ENCODE measurements around the gene CASS4.

The CASS4 gene

GRCh38 chr20:56414842-56415765, 3.0 kb downstream of the CASS4 start:
- Histone ChIP-seq H3K4me1 (ENCODE audit: insufficient read depth, low read length) (no peaks in the 10 kb centered on the region), H3K9ac (ENCODE audit: low read length) (no peak overlapping the region), H3K4me3 (ENCODE audit: low read depth in 1 of 2, low read length in 2 of 2) (no peak overlapping the region), H3K27me3 (ENCODE audit: control insufficient read depth in 1 of 2, insufficient read depth in 2 of 2, low read length in 2 of 2) (no peaks in the 10 kb centered on the region), H3K36me3 (ENCODE audit: insufficient read depth, low read length) (no peaks in the 10 kb centered on the region), H3K27ac (ENCODE audit: low read depth, low read length) (no peak overlapping the region), H3K9me3 (ENCODE audit: low read length) (no peaks in the 10 kb centered on the region)

- Histone ChIP-seq H3K9me3 (ENCODE audit: low read length) (no peaks in the 10 kb centered on the region), H3K36me3 (ENCODE audit: insufficient read depth, low read length) (no peaks in the 10 kb centered on the region), H3K4me1 (ENCODE audit: insufficient read depth, low read length) (no peaks in the 10 kb centered on the region), H3K9ac (ENCODE audit: low read length) (no peak overlapping the region), H3K4me3 (ENCODE audit: low read depth in 1 of 2, low read length in 2 of 2) (no peak overlapping the region), H3K27ac (ENCODE audit: low read depth, low read length) (no peak overlapping the region), H3K27me3 (ENCODE audit: control insufficient read depth in 1 of 2, insufficient read depth in 2 of 2, low read length in 2 of 2) (no peaks in the 10 kb centered on the region)
Observed at GRCh38 chr20:56417402-56417801, 5.3 kb downstream of the CASS4 start.

GRCh38 chr20:56417911-56418310, 5.9 kb downstream of the CASS4 start:
- H3K36me3 ChIP-seq (ENCODE audit: insufficient read depth, low read length), result no peaks in the 10 kb centered on the region
- H3K27ac ChIP-seq (ENCODE audit: low read depth, low read length), result no peak overlapping the region
- no peaks in the 10 kb centered on the region for H3K4me1 ChIP-seq (ENCODE audit: insufficient read depth, low read length)
- no peaks in the 10 kb centered on the region for H3K9me3 ChIP-seq (ENCODE audit: low read length)
- no peak overlapping the region for H3K9ac ChIP-seq (ENCODE audit: low read length)
- H3K27me3 ChIP-seq (ENCODE audit: control insufficient read depth in 1 of 2, insufficient read depth in 2 of 2, low read length in 2 of 2), result no peaks in the 10 kb centered on the region
- no peak overlapping the region for H3K4me3 ChIP-seq (ENCODE audit: low read depth in 1 of 2, low read length in 2 of 2)

GRCh38 chr20:56418385-56418861, 6.4 kb downstream of the CASS4 start:
- no peaks in the 10 kb centered on the region for H3K36me3 ChIP-seq (ENCODE audit: insufficient read depth, low read length)
- H3K9me3 ChIP-seq (ENCODE audit: low read length), result no peaks in the 10 kb centered on the region
- no peak overlapping the region for H3K27ac ChIP-seq (ENCODE audit: low read depth, low read length)
- H3K4me3 ChIP-seq (ENCODE audit: low read depth in 1 of 2, low read length in 2 of 2), result no peak overlapping the region
- no peaks in the 10 kb centered on the region for H3K27me3 ChIP-seq (ENCODE audit: control insufficient read depth in 1 of 2, insufficient read depth in 2 of 2, low read length in 2 of 2)
- H3K9ac ChIP-seq (ENCODE audit: low read length), result no peak overlapping the region
- no peaks in the 10 kb centered on the region for H3K4me1 ChIP-seq (ENCODE audit: insufficient read depth, low read length)

GRCh38 chr20:56420028-56420427, 8.0 kb downstream of the CASS4 start:
- Histone ChIP-seq H3K4me3 (ENCODE audit: low read depth in 1 of 2, low read length in 2 of 2) (no peak overlapping the region), H3K4me1 (ENCODE audit: insufficient read depth, low read length) (no peaks in the 10 kb centered on the region), H3K27ac (ENCODE audit: low read depth, low read length) (no peak overlapping the region), H3K36me3 (ENCODE audit: insufficient read depth, low read length) (no peaks in the 10 kb centered on the region), H3K9me3 (ENCODE audit: low read length) (no peaks in the 10 kb centered on the region), H3K27me3 (ENCODE audit: control insufficient read depth in 1 of 2, insufficient read depth in 2 of 2, low read length in 2 of 2) (no peaks in the 10 kb centered on the region), H3K9ac (ENCODE audit: low read length) (no peak overlapping the region)

GRCh38 chr20:56420940-56421688, 9.1 kb downstream of the CASS4 start:
- Histone ChIP-seq H3K36me3 (ENCODE audit: insufficient read depth, low read length) (no peaks in the 10 kb centered on the region), H3K27me3 (ENCODE audit: control insufficient read depth in 1 of 2, insufficient read depth in 2 of 2, low read length in 2 of 2) (no peaks in the 10 kb centered on the region), H3K27ac (ENCODE audit: low read depth, low read length) (no peak overlapping the region), H3K4me3 (ENCODE audit: low read depth in 1 of 2, low read length in 2 of 2) (no peak overlapping the region), H3K9me3 (ENCODE audit: low read length) (no peaks in the 10 kb centered on the region), H3K4me1 (ENCODE audit: insufficient read depth, low read length) (no peaks in the 10 kb centered on the region), H3K9ac (ENCODE audit: low read length) (no peak overlapping the region)

GRCh38 chr20:56422076-56422823, 10.2 kb downstream of the CASS4 start:
- Histone ChIP-seq H3K27ac (ENCODE audit: low read depth, low read length) (no peak overlapping the region), H3K9ac (ENCODE audit: low read length) (no peak overlapping the region), H3K27me3 (ENCODE audit: control insufficient read depth in 1 of 2, insufficient read depth in 2 of 2, low read length in 2 of 2) (no peaks in the 10 kb centered on the region), H3K4me1 (ENCODE audit: insufficient read depth, low read length) (no peaks in the 10 kb centered on the region), H3K36me3 (ENCODE audit: insufficient read depth, low read length) (no peaks in the 10 kb centered on the region), H3K9me3 (ENCODE audit: low read length) (no peaks in the 10 kb centered on the region), H3K4me3 (ENCODE audit: low read depth in 1 of 2, low read length in 2 of 2) (no peak overlapping the region)

- H3K4me1 ChIP-seq (ENCODE audit: insufficient read depth, low read length), result no peaks in the 10 kb centered on the region
- no peaks in the 10 kb centered on the region for H3K27me3 ChIP-seq (ENCODE audit: control insufficient read depth in 1 of 2, insufficient read depth in 2 of 2, low read length in 2 of 2)
- no peak overlapping the region for H3K4me3 ChIP-seq (ENCODE audit: low read depth in 1 of 2, low read length in 2 of 2)
- no peak overlapping the region for H3K9ac ChIP-seq (ENCODE audit: low read length)
- no peaks in the 10 kb centered on the region for H3K9me3 ChIP-seq (ENCODE audit: low read length)
- no peak overlapping the region for H3K27ac ChIP-seq (ENCODE audit: low read depth, low read length)
- no peaks in the 10 kb centered on the region for H3K36me3 ChIP-seq (ENCODE audit: insufficient read depth, low read length)
Observed at GRCh38 chr20:56422824-56423189, 10.7 kb downstream of the CASS4 start.

GRCh38 chr20:56423211-56423610, 11.2 kb downstream of the CASS4 start:
- H3K27ac ChIP-seq (ENCODE audit: low read depth, low read length), result no peak overlapping the region

GRCh38 chr20:56423886-56424285, 11.8 kb downstream of the CASS4 start:
- no peaks in the 10 kb centered on the region for H3K9me3 ChIP-seq (ENCODE audit: low read length)
- H3K4me1 ChIP-seq (ENCODE audit: insufficient read depth, low read length), result no peaks in the 10 kb centered on the region
- H3K9ac ChIP-seq (ENCODE audit: low read length), result no peak overlapping the region

More at GRCh38 chr20:56423211-56423610, 11.2 kb downstream of the CASS4 start:
- no peaks in the 10 kb centered on the region for H3K9me3 ChIP-seq (ENCODE audit: low read length)
- no peaks in the 10 kb centered on the region for H3K36me3 ChIP-seq (ENCODE audit: insufficient read depth, low read length)
- no peaks in the 10 kb centered on the region for H3K4me1 ChIP-seq (ENCODE audit: insufficient read depth, low read length)
- H3K4me3 ChIP-seq (ENCODE audit: low read depth in 1 of 2, low read length in 2 of 2), result no peak overlapping the region
- H3K9ac ChIP-seq (ENCODE audit: low read length), result no peak overlapping the region
- no peaks in the 10 kb centered on the region for H3K27me3 ChIP-seq (ENCODE audit: control insufficient read depth in 1 of 2, insufficient read depth in 2 of 2, low read length in 2 of 2)

GRCh38 chr20:56424931-56425330, 12.9 kb downstream of the CASS4 start:
- Histone ChIP-seq H3K4me1 (ENCODE audit: insufficient read depth, low read length) (no peaks in the 10 kb centered on the region), H3K27ac (ENCODE audit: low read depth, low read length) (no peak overlapping the region), H3K36me3 (ENCODE audit: insufficient read depth, low read length) (no peaks in the 10 kb centered on the region), H3K9me3 (ENCODE audit: low read length) (no peaks in the 10 kb centered on the region), H3K9ac (ENCODE audit: low read length) (no peak overlapping the region), H3K27me3 (ENCODE audit: control insufficient read depth in 1 of 2, insufficient read depth in 2 of 2, low read length in 2 of 2) (no peaks in the 10 kb centered on the region), H3K4me3 (ENCODE audit: low read depth in 1 of 2, low read length in 2 of 2) (no peak overlapping the region)

More at GRCh38 chr20:56423886-56424285, 11.8 kb downstream of the CASS4 start:
- H3K27ac ChIP-seq (ENCODE audit: low read depth, low read length), result no peak overlapping the region
- no peak overlapping the region for H3K4me3 ChIP-seq (ENCODE audit: low read depth in 1 of 2, low read length in 2 of 2)
- no peaks in the 10 kb centered on the region for H3K27me3 ChIP-seq (ENCODE audit: control insufficient read depth in 1 of 2, insufficient read depth in 2 of 2, low read length in 2 of 2)
- H3K36me3 ChIP-seq (ENCODE audit: insufficient read depth, low read length), result no peaks in the 10 kb centered on the region

Measured in muscle layer of colon (tissue), 2 donors.